H9 (cell line): Measurements from ENCODE around the gene CADPS. TPM values are rescaled to one million over a fixed set of nuclear protein-coding genes. Genes with fewer than 3 reads are reported as not detected.

Experiments used
- DNase-seq: peaks from one replicate; pipeline ENCODE4 v3.0.0-alpha.2; 2017
- H2AFZ ChIP-seq: one replicate; pipeline ENCODE4 v1.6.1; 2013; ENCODE audit warnings: mild to moderate bottlenecking, low read length, control low read depth, moderate library complexity
- H2AK5ac ChIP-seq: 2 replicates; pipeline ENCODE4 v1.6.1; 2013; ENCODE audit warnings: low read length, control low read depth, mixed read lengths; ENCODE audit not compliant: insufficient read length
- H2BK120ac ChIP-seq: one replicate; pipeline ENCODE4 v1.6.1; 2013; ENCODE audit warnings: low read depth, mild to moderate bottlenecking, low read length, control low read depth, inconsistent platforms; ENCODE audit not compliant: poor library complexity, severe bottlenecking
- H2BK12ac ChIP-seq: 2 replicates; pipeline ENCODE4 v1.6.1; 2013; ENCODE audit warnings: low read length, control low read depth, mixed read lengths, low read depth; ENCODE audit not compliant: insufficient read length
- H2BK15ac ChIP-seq: 2 replicates; pipeline ENCODE4 v1.6.1; 2013; ENCODE audit warnings: low read depth, low read length, control low read depth
- H2BK20ac ChIP-seq: one replicate; pipeline ENCODE4 v1.6.1; 2013; ENCODE audit warnings: low read depth, mild to moderate bottlenecking, low read length, control low read depth, inconsistent platforms; ENCODE audit not compliant: poor library complexity, severe bottlenecking
- H2BK5ac ChIP-seq: 2 replicates; pipeline ENCODE4 v1.6.1; 2013; ENCODE audit warnings: low read length, control low read depth, mixed read lengths; ENCODE audit not compliant: insufficient read length
- H3K14ac ChIP-seq: 2 replicates; pipeline ENCODE4 v1.6.1; 2013; ENCODE audit warnings: low read length, control low read depth; ENCODE audit not compliant: insufficient read depth
- H3K18ac ChIP-seq: 2 replicates; pipeline ENCODE4 v1.6.1; 2013; ENCODE audit warnings: low read depth, mild to moderate bottlenecking, mixed read lengths, low read length, control low read depth; ENCODE audit not compliant: insufficient read length
- H3K23ac ChIP-seq: 2 replicates; pipeline ENCODE4 v1.6.1; 2013; ENCODE audit warnings: low read length, control low read depth, mixed read lengths, low read depth; ENCODE audit not compliant: insufficient read length
- H3K23me2 ChIP-seq: 2 replicates; pipeline ENCODE4 v1.6.1; 2013; ENCODE audit warnings: low read depth, mild to moderate bottlenecking, mixed read lengths, low read length, control low read depth; ENCODE audit not compliant: insufficient read length, poor library complexity, severe bottlenecking
- H3K27ac ChIP-seq: 2 replicates; pipeline ENCODE4 v1.5.1; 2013; ENCODE audit warnings: low read length, control low read depth, mixed read lengths, low read depth; ENCODE audit not compliant: insufficient read length
- H3K27me3 ChIP-seq: 2 replicates; pipeline ENCODE4 v1.6.1; 2013; ENCODE audit warnings: low read length, control low read depth, inconsistent platforms; ENCODE audit not compliant: insufficient read depth
- H3K4ac ChIP-seq: 2 replicates; pipeline ENCODE4 v1.6.1; 2013; ENCODE audit warnings: low read depth, mild to moderate bottlenecking, control low read depth, inconsistent platforms, low read length, moderate library complexity
- H3K4me1 ChIP-seq: 2 replicates; pipeline ENCODE4 v1.6.1; 2013; ENCODE audit warnings: low read length, control low read depth, inconsistent platforms; ENCODE audit not compliant: insufficient read depth
- H3K4me2 ChIP-seq: 2 replicates; pipeline ENCODE4 v1.6.1; 2013; ENCODE audit warnings: low read length, control low read depth, mixed read lengths; ENCODE audit not compliant: insufficient read length, insufficient read depth
- H3K56ac ChIP-seq: 2 replicates; pipeline ENCODE4 v1.6.1; 2013; ENCODE audit warnings: low read depth, mild to moderate bottlenecking, mixed read lengths, low read length, control low read depth; ENCODE audit not compliant: insufficient read length
- H3K79me1 ChIP-seq: 2 replicates; pipeline ENCODE4 v1.6.1; 2013; ENCODE audit warnings: low read depth, mild to moderate bottlenecking, moderate library complexity, low read length, control low read depth, inconsistent platforms; ENCODE audit not compliant: insufficient read depth, poor library complexity, severe bottlenecking
- H3K79me2 ChIP-seq: 2 replicates; pipeline ENCODE4 v1.6.1; 2013; ENCODE audit warnings: low read length, control low read depth, inconsistent platforms; ENCODE audit not compliant: insufficient read depth
- H3K9ac ChIP-seq: 2 replicates; pipeline ENCODE4 v1.6.1; 2013; ENCODE audit warnings: low read length, control low read depth, mixed read lengths; ENCODE audit not compliant: insufficient read length; ENCODE audit errors: extremely low read depth
- H3K9me3 ChIP-seq: one replicate; pipeline ENCODE4 v1.6.1; 2013; ENCODE audit warnings: low read depth, low read length, inconsistent platforms; ENCODE audit not compliant: control insufficient read depth
- H3T11ph ChIP-seq: one replicate; pipeline ENCODE4 v1.6.1; 2013; ENCODE audit warnings: mild to moderate bottlenecking, low read length, control low read depth, inconsistent platforms
- H4K20me1 ChIP-seq: one replicate; pipeline ENCODE4 v1.6.1; 2013; ENCODE audit not compliant: control insufficient read depth, insufficient read length, insufficient read depth
- H4K5ac ChIP-seq: 2 replicates; pipeline ENCODE4 v1.6.1; 2013; ENCODE audit warnings: low read depth, mild to moderate bottlenecking, mixed read lengths, low read length, control low read depth; ENCODE audit not compliant: insufficient read length
- H4K8ac ChIP-seq: replicated peaks from 2 replicates; pipeline ENCODE4 v1.6.1; 2013; ENCODE audit warnings: low read length, control low read depth, mixed read lengths, low read depth; ENCODE audit not compliant: insufficient read length
- H4K91ac ChIP-seq: 2 replicates; pipeline ENCODE4 v1.6.1; 2013; ENCODE audit warnings: low read depth, mild to moderate bottlenecking, moderate library complexity, mixed read lengths, low read length, control low read depth; ENCODE audit not compliant: insufficient read length
- H3K27ac Mint-ChIP-seq, 3 experiments: 2 replicates in 2 of 3; 3 replicates in 1 of 3; pipeline ENCODE4 v1.8.0; 2020 to 2021; ENCODE audit warnings: mixed read lengths in 3 of 3, mild to moderate bottlenecking in 1 of 3, moderate library complexity in 1 of 3
- H3K27me3 Mint-ChIP-seq: 2 replicates; pipeline ENCODE4 v1.8.0; 2021; ENCODE audit warnings: low read depth, mild to moderate bottlenecking, moderate library complexity, mixed read lengths
- H3K36me3 Mint-ChIP-seq, 3 experiments: 2 replicates in 2 of 3; 3 replicates in 1 of 3; pipeline ENCODE4 v1.8.0; 2020 to 2021; ENCODE audit warnings: low read depth in 3 of 3, mixed read lengths in 3 of 3; ENCODE audit not compliant: insufficient read depth in 1 of 3
- H3K4me1 Mint-ChIP-seq, 2 experiments: 2 replicates each; pipeline ENCODE4 v1.8.0; 2020; ENCODE audit warnings: mixed read lengths in 2 of 2
- H3K4me3 Mint-ChIP-seq, 2 experiments: 2 replicates in 1 of 2; 3 replicates in 1 of 2; pipeline ENCODE4 v1.8.0; 2020 to 2021; ENCODE audit warnings: mild to moderate bottlenecking in 2 of 2, mixed read lengths in 2 of 2, moderate library complexity in 1 of 2
- H3K9me3 Mint-ChIP-seq, 2 experiments: 2 replicates in 1 of 2; 3 replicates in 1 of 2; pipeline ENCODE4 v1.8.0; 2020; ENCODE audit warnings: mild to moderate bottlenecking in 2 of 2, mixed read lengths in 2 of 2, moderate library complexity in 1 of 2
- WGBS: extraction: QIAGEN DNeasy Blood & Tissue Kit; methylation state at CpG from one replicate; pipeline ENCODE4 v1.1.7; 2013; ENCODE audit warnings: missing lambda C conversion rate, low lambda C conversion rate, mixed read lengths; ENCODE audit not compliant: insufficient read length; ENCODE audit errors: extremely low coverage; 5-methylcytosine and 5-hydroxymethylcytosine counted together
- total RNA-seq: library from RNA; stranded (reverse); gene quantifications from 2 replicates; pipeline ENCODE4 v1.2.1, GENCODE V29; 2021
- TF ChIP-seq, protein P1 (sequence below): fragments of 200-600 bp; sonication (generic); conservative IDR thresholded peaks from 3 replicates; pipeline ENCODE4 v1.8.0; 2021; ENCODE audit warnings: antibody characterized with exemption, mild to moderate bottlenecking

CADPS gene
- total RNA-seq, 1 experiment from 2014 or later: 6.6 TPM

DNA sequence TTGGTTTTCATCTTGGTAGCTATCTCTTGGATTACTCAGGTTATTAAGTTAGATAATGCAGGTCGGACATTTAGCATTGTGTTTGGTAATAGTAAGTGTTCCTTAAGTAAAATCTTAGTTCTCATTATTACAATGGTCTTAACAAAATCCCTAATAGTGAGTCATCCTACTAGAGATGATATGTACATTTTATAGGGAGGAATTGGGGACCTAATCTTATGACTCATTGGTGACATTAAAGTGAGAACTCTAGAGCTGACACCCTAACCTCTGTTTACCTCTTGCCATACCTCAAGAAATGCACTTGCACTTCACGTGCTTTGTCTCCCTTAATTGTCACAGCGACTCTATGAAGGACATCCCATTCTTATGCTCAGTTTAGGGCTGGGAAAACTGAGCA lies 174.9 kb downstream of the CADPS start:
- no peak overlapping the region for H2BK5ac ChIP-seq
- no peak overlapping the region for H4K5ac ChIP-seq
- Mint-ChIP-seq H3K27me3 (no peaks in the 10 kb centered on the region; the same call in 1 of the 2 replicates), H3K4me3 (no peak overlapping the region), H3K36me3 (no peaks in the 10 kb centered on the region), H3K4me1 (peaks cover 13 to 21% of the 10 kb centered on the region in 2 experiments), H3K9me3 (no peaks in the 10 kb centered on the region), H3K27ac (no peak overlapping the region)
- H3K23me2 ChIP-seq: no peaks in the 10 kb centered on the region
- no peak overlapping the region for H3K56ac ChIP-seq
- no peak overlapping the region for H3K23ac ChIP-seq
- no peak overlapping the region for H2AK5ac ChIP-seq
- H3K79me2 ChIP-seq: no peaks in the 10 kb centered on the region
- no peaks in the 10 kb centered on the region for H3K79me1 ChIP-seq
- no peak overlapping the region for H3K9ac ChIP-seq
- H4K8ac ChIP-seq: no peak overlapping the region
- H4K91ac ChIP-seq: no peak overlapping the region
- DNase-seq: no peak
- no peak overlapping the region for H3K18ac ChIP-seq
- no peaks in the 10 kb centered on the region for H3K9me3 ChIP-seq
- no peak overlapping the region for H2BK15ac ChIP-seq
- H3K4me1 ChIP-seq: no peaks in the 10 kb centered on the region; the same call in 1 of the 2 replicates
- no peaks in the 10 kb centered on the region for H4K20me1 ChIP-seq
- H3K14ac ChIP-seq: no peak overlapping the region
- H3T11ph ChIP-seq: no peak overlapping the region
- no peak overlapping the region for H2BK20ac ChIP-seq
- no peak overlapping the region for H2AFZ ChIP-seq
- no peak overlapping the region for H2BK12ac ChIP-seq
- H3K27me3 ChIP-seq: no peaks in the 10 kb centered on the region
- H3K27ac ChIP-seq: no peak overlapping the region
- TF ChIP-seq, protein P1, sequence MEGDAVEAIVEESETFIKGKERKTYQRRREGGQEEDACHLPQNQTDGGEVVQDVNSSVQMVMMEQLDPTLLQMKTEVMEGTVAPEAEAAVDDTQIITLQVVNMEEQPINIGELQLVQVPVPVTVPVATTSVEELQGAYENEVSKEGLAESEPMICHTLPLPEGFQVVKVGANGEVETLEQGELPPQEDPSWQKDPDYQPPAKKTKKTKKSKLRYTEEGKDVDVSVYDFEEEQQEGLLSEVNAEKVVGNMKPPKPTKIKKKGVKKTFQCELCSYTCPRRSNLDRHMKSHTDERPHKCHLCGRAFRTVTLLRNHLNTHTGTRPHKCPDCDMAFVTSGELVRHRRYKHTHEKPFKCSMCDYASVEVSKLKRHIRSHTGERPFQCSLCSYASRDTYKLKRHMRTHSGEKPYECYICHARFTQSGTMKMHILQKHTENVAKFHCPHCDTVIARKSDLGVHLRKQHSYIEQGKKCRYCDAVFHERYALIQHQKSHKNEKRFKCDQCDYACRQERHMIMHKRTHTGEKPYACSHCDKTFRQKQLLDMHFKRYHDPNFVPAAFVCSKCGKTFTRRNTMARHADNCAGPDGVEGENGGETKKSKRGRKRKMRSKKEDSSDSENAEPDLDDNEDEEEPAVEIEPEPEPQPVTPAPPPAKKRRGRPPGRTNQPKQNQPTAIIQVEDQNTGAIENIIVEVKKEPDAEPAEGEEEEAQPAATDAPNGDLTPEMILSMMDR: no peak
- no peak overlapping the region for H3K4me2 ChIP-seq
- H2BK120ac ChIP-seq: no peak overlapping the region
- H3K4ac ChIP-seq: no peak overlapping the region
- WGBS: no CpG with 5 or more reads among the region's 3 CpGs
